HepG2 (cell line): ENCODE measurements around the gene RASD2. TPM values are rescaled to one million over a fixed set of nuclear protein-coding genes. Genes with fewer than 3 reads are reported as not detected.

Experiments
- ATAC-seq: fragments of 200-7000 bp; cut with Tn5 transposase; 3 replicates; pipeline ENCODE4 v1.9.1; 2020; ENCODE audit warnings: mild to moderate bottlenecking, moderate library complexity
- BruUV-seq: library from RNA; stranded (reverse); fragments of 400-500 nt; replicated peaks from 2 replicates; lab custom pipeline; 2021; lab: Mats Ljungman, UMichigan
- CTCF ChIA-PET: fragments of 300-600 bp; formaldehyde crosslinking; extraction: SDS; loops from one replicate; lab custom pipeline; 2021; ENCODE audit warnings: low total read pairs, inconsistent platforms, low intra/inter-chr PET ratio; lab: Yijun Ruan, JAX
- POLR2A ChIA-PET: fragments of 350-600 bp; sonication (Branson Sonifier 250); formaldehyde crosslinking; loops from one replicate; lab custom pipeline; 2020; ENCODE audit warnings: antibody characterized with exemption, inconsistent platforms; lab: Yijun Ruan, JAX
- DNase-seq: peaks from one replicate; pipeline ENCODE4 v3.0.0-alpha.2; 2015; ENCODE audit warnings: low spot score
- FAIRE-seq: peaks from 3 replicates; lab custom pipeline; 2011; peaks lifted over from hg19 to GRCh38; lab: Jason Lieb, UNC
- H2AFZ ChIP-seq: one replicate; pipeline ENCODE4 v1.6.1; 2011; ENCODE audit warnings: low read length, inconsistent platforms
- H3K27ac ChIP-seq: fragments of 300-600 bp; 3 replicates; pipeline ENCODE4 v1.8.0; 2011; ENCODE audit warnings: mixed run types, mild to moderate bottlenecking, mixed read lengths, low read length, inconsistent platforms; ENCODE audit not compliant: insufficient read depth; ENCODE audit errors: extremely low read length
- H3K27me3 ChIP-seq, 2 experiments: fragments of 200-600 bp in 1 of 2; 2 replicates in 1 of 2; 3 replicates in 1 of 2; pipeline versions ENCODE4 v1.6.0 to v1.8.0; 2011; ENCODE audit warnings: low read length in 2 of 2, mild to moderate bottlenecking in 2 of 2, moderate library complexity in 2 of 2, inconsistent platforms in 1 of 2; ENCODE audit not compliant: insufficient read depth in 2 of 2, control insufficient read depth in 1 of 2
- H3K36me3 ChIP-seq, 2 experiments: fragments of 200-600 bp in 1 of 2; replicated peaks in 1 of 2; 2 replicates in 1 of 2; 3 replicates in 1 of 2; pipeline versions ENCODE4 v1.5.1 to v1.8.0; 2011; ENCODE audit warnings: low read length in 2 of 2, inconsistent platforms in 1 of 2; ENCODE audit not compliant: insufficient read depth in 2 of 2, control insufficient read depth in 1 of 2
- H3K4me1 ChIP-seq: 2 replicates; pipeline ENCODE4 v1.5.1; 2012; ENCODE audit warnings: low read length, inconsistent platforms; ENCODE audit not compliant: insufficient read depth
- H3K4me2 ChIP-seq: 2 replicates; pipeline ENCODE4 v1.6.0; 2011; ENCODE audit warnings: low read depth, low read length, inconsistent platforms
- H3K4me3 ChIP-seq, 3 experiments: fragments of 200-600 bp in 1 of 3; sonication (generic), shearing (Covaris generic) in 1 of 3; replicated peaks in 1 of 3; 2 replicates each; pipeline ENCODE4 v1.5.1; 2011 to 2016; ENCODE audit warnings: low read length in 3 of 3, inconsistent platforms in 2 of 3, low read depth in 2 of 3, mild to moderate bottlenecking in 2 of 3, control low read depth in 1 of 3, mixed read lengths in 1 of 3; ENCODE audit not compliant: insufficient read depth in 1 of 3
- H3K79me2 ChIP-seq: one replicate; pipeline ENCODE4 v1.6.1; 2011; ENCODE audit warnings: low read length, inconsistent platforms; ENCODE audit not compliant: insufficient read depth
- H3K9ac ChIP-seq: 2 replicates; pipeline ENCODE4 v1.6.0; 2011; ENCODE audit warnings: mild to moderate bottlenecking, low read depth, low read length, inconsistent platforms; ENCODE audit not compliant: insufficient read depth
- H3K9me3 ChIP-seq: 2 replicates; pipeline ENCODE4 v1.5.1; 2012; ENCODE audit warnings: mild to moderate bottlenecking, low read length
- H4K20me1 ChIP-seq: 2 replicates; pipeline ENCODE4 v1.6.0; 2011; ENCODE audit warnings: inconsistent platforms, mild to moderate bottlenecking, low read length, moderate library complexity; ENCODE audit not compliant: insufficient read depth
- NR2C2 ChIP-seq: sonication (generic); formaldehyde crosslinking; IDR thresholded peaks from 2 replicates; pipeline ENCODE4 v1.4.0; 2020; ENCODE audit warnings: missing genetic modification reagents, mild to moderate bottlenecking, moderate library complexity, borderline replicate concordance
- PCBP2 ChIP-seq: fragments of 200-400 bp; formaldehyde crosslinking; optimal IDR thresholded peaks from 2 replicates; pipeline ENCODE3; 2018; ENCODE audit warnings: low read length, low read depth; ENCODE audit not compliant: poor library complexity, severe bottlenecking
- ZMYM3 ChIP-seq: sonication (generic); formaldehyde crosslinking; IDR thresholded peaks from 2 replicates; pipeline ENCODE4 v1.5.1; 2020; ENCODE audit warnings: mild to moderate bottlenecking, missing genetic modification reagents
- ZNF33A ChIP-seq: sonication (generic); formaldehyde crosslinking; IDR thresholded peaks from 2 replicates; pipeline ENCODE4 v1.5.1; 2020; ENCODE audit warnings: missing genetic modification reagents, mild to moderate bottlenecking, moderate library complexity, borderline replicate concordance
- ZNF687 ChIP-seq: sonication (generic); formaldehyde crosslinking; IDR thresholded peaks from 2 replicates; pipeline ENCODE4 v1.5.1; 2020; ENCODE audit warnings: mild to moderate bottlenecking, missing genetic modification reagents, moderate library complexity
- WGBS: methylation state at CpG from one replicate; pipeline ENCODE4 v1.1.6; 2017; ENCODE audit warnings: low lambda C conversion rate; 5-methylcytosine and 5-hydroxymethylcytosine counted together
- in situ Hi-C: cut with HindIII; loops from 2 replicates; pipeline ENCODE4 v1.10.0; 2017; ENCODE audit warnings: low pct_unique_long_range_greater_than_20kb; ENCODE audit not compliant: extremely low pct_ligation_motif_present
- intact Hi-C: fragments of 100-400 bp; cut with micrococcal nuclease; formaldehyde crosslinking; loops from one replicate; pipeline ENCODE4 v1.10.0; 2022; ENCODE audit not compliant: unreplicated experiment
- polyA plus RNA-seq, 8 experiments: library from polyadenylated mRNA; depleted of rRNA in 3 of 8; stranded (reverse) in 7 of 8; unstranded in 1 of 8; fragments of >200 nt; fragmentation: Illumina TruSeq in 4 of 8; extraction: Trizol in 4 of 8; gene quantifications; 2 replicates each; pipeline versions ENCODE4 v1.2.1 to v1.2.3, GENCODE V29; 2011 to 2016; ENCODE audit warnings: low read depth in 4 of 8, missing spikeins in 1 of 8, mixed read lengths in 1 of 8; ENCODE audit not compliant: insufficient read depth in 1 of 8
- total RNA-seq, 5 experiments: library from RNA; depleted of rRNA; stranded (reverse); fragments of >200 nt; fragmentation: Illumina TruSeq; extraction: Trizol; gene quantifications; 2 replicates each; pipeline ENCODE4 v1.2.3, GENCODE V29; 2016; ENCODE audit warnings: low read depth in 1 of 5

Gene RASD2
- total and polyA plus RNA-seq, 2 of the 13 experiments (the other 11 are each of a cell fraction or from before 2014, with no cell fraction given) = not detected

GRCh38 chr22:35592418-35592967, 51.9 kb downstream of the RASD2 start (continued):
- peak; percentile 71; the same call in 1 of the 2 replicates for TF ChIP-seq ZMYM3 (CRISPR knock-in tag)
- TF ChIP-seq NR2C2 (CRISPR knock-in tag) = no peak
- TF ChIP-seq ZNF687 (CRISPR knock-in tag) = peak; percentile 45; the same call in 1 of the 2 replicates

- Histone ChIP-seq H3K27ac (no peak overlapping the region), H3K36me3 (no peaks in the 10 kb centered on the region), H3K27me3 (peaks cover 2 to 25% of the 10 kb centered on the region in 2 experiments; a peak in 4 of 5 replicates), H3K9me3 (no peaks in the 10 kb centered on the region), H3K79me2 (no peaks in the 10 kb centered on the region), H3K4me2 (no peak overlapping the region), H3K4me1 (peaks cover 29% of the 10 kb centered on the region), H3K4me3 (no peak overlapping the region), H3K9ac (no peak overlapping the region), H2AFZ (no peak overlapping the region), H4K20me1 (no peaks in the 10 kb centered on the region)
- ChIA-PET CTCF (no interaction called here), POLR2A (no interaction called here)
- intact Hi-C loops = no loop called here
- FAIRE-seq (no peak), ATAC-seq (no peak), DNase-seq (no peak)
- TF ChIP-seq ZNF33A (CRISPR knock-in tag) = no peak
- TF ChIP-seq PCBP2 = peak; percentile 20
- no TSS peak for BruUV-seq
- in situ Hi-C loops = no loop called here
- 44% methylated on average over 3 of the region's 3 CpGs for WGBS
Observed at GRCh38 chr22:35593071-35593890, 52.6 kb downstream of the RASD2 start.
